ENCODE data around the gene MYH11.
"Not testable (repeated sequence)": the region's sequence is repeated elsewhere in the genome, so short reads cannot be mapped to it uniquely, and the experiment has no call there.

Gene MYH11

GRCh38 chr16:15836965-15837611 lies 19.7 kb downstream of the MYH11 start:
- DNase-seq = no peak

- no peak for DNase-seq
Observed at GRCh38 chr16:15836074-15836473, 20.8 kb downstream of the MYH11 start.

- DNase-seq = no peak
Observed at GRCh38 chr16:15835136-15835878, 21.5 kb downstream of the MYH11 start.

GRCh38 chr16:15834502-15834901 lies 22.3 kb downstream of the MYH11 start:
- DNase-seq = no peak

- DNase-seq = no peak
Observed at GRCh38 chr16:15833541-15833940, 23.3 kb downstream of the MYH11 start.

GRCh38 chr16:15832241-15832640 lies 24.6 kb downstream of the MYH11 start:
- DNase-seq = no peak

- DNase-seq = no peak
Observed at GRCh38 chr16:15830832-15831451, 25.9 kb downstream of the MYH11 start.

GRCh38 chr16:15829460-15829859 lies 27.4 kb downstream of the MYH11 start:
- DNase-seq = no peak

- no peak for DNase-seq
Observed at GRCh38 chr16:15827709-15828343, 29.0 kb downstream of the MYH11 start.

- no peak for DNase-seq
Observed at GRCh38 chr16:15827299-15827698, 29.5 kb downstream of the MYH11 start.

GRCh38 chr16:15825750-15826305 lies 31.0 kb downstream of the MYH11 start:
- DNase-seq = no peak

GRCh38 chr16:15822957-15823356 lies 33.9 kb downstream of the MYH11 start:
- no peak for DNase-seq

- DNase-seq = no peak
Observed at GRCh38 chr16:15820837-15821236, 36.0 kb downstream of the MYH11 start.

- no peak for DNase-seq
Observed at GRCh38 chr16:15819046-15819445, 37.8 kb downstream of the MYH11 start.

- DNase-seq = no peak
Observed at GRCh38 chr16:15817446-15817845, 39.4 kb downstream of the MYH11 start.

- DNase-seq = no peak
Observed at GRCh38 chr16:15816228-15816627, 40.6 kb downstream of the MYH11 start.

- not testable (repeated sequence) for DNase-seq
Observed at GRCh38 chr16:15812401-15812750, 44.5 kb downstream of the MYH11 start.

- no peak for DNase-seq
Observed at GRCh38 chr16:15811481-15812400, 45.1 kb downstream of the MYH11 start.

GRCh38 chr16:15810949-15811348 lies 45.9 kb downstream of the MYH11 start:
- DNase-seq = no peak

- DNase-seq = no peak
Observed at GRCh38 chr16:15810411-15810810, 46.4 kb downstream of the MYH11 start.

GRCh38 chr16:15809297-15809696 lies 47.5 kb downstream of the MYH11 start:
- not testable (repeated sequence) for DNase-seq

- no peak for DNase-seq
Observed at GRCh38 chr16:15808071-15808470, 48.8 kb downstream of the MYH11 start.

Data from NCI-H1105 treated with DMSO at 0.1 percent for 48 hours (cell line).